ENCODE results near the gene TRIL. TPM values are rescaled to one million over a fixed set of nuclear protein-coding genes. Genes with fewer than 3 reads are reported as not detected.

Gene TRIL
- total and polyA plus RNA-seq, 2 experiments from 2014 or later: 0.95 to 4.5 TPM

GRCh38 chr7:28999895-29000716, 42.0 kb upstream of the TRIL start (continued):
- no peak for TF ChIP-seq REST (IDR thresholded peaks at IDR 0.05; ENCODE audit: unreplicated experiment)
- no peak for TF ChIP-seq ZNF114 (CRISPR knock-in tag; IDR thresholded peaks at IDR 0.05)
- TF ChIP-seq POLR2AphosphoS5 (IDR thresholded peaks at IDR 0.05; ENCODE audit: low read depth): no peak
- TF ChIP-seq CREB1 (CRISPR knock-in tag; IDR thresholded peaks at IDR 0.05; ENCODE audit: low read depth): no peak
- TF ChIP-seq NANOG (IDR thresholded peaks at IDR 0.05; ENCODE audit: borderline replicate concordance): no peak
- no peak for TF ChIP-seq ETS1 (IDR thresholded peaks at IDR 0.05)
- TF ChIP-seq EZH2 (IDR thresholded peaks at IDR 0.05; ENCODE audit: low read depth, unreplicated experiment): no peak
- no peak for TF ChIP-seq JUNB (IDR thresholded peaks at IDR 0.05; ENCODE audit: unreplicated experiment)
- no peak for TF ChIP-seq CTCF (conservative IDR thresholded peaks at IDR 0.05; ENCODE audit: low read depth in 2 of 2)

- no peak for DNase-seq (ENCODE audit: low spot score)
- TF ChIP-seq CREB1 (CRISPR knock-in tag; IDR thresholded peaks at IDR 0.05; ENCODE audit: low read depth) (no peak), ZNF331 (CRISPR knock-in tag; IDR thresholded peaks at IDR 0.05; ENCODE audit: low read depth) (no peak)
- H3K27ac Mint-ChIP-seq: no peak overlapping the region
- H3F3A ChIP-seq (replicated peaks; ENCODE audit: low read depth): no peaks in the 10 kb centered on the region
- H3K36me3 ChIP-seq (ENCODE audit: insufficient read depth): no peaks in the 10 kb centered on the region
- no peaks in the 10 kb centered on the region for H3K79me2 ChIP-seq (replicated peaks; ENCODE audit: insufficient read depth)
- H3K27me3 Mint-ChIP-seq (ENCODE audit: insufficient read depth, low read depth, poor library complexity): peaks cover 1% of the 10 kb centered on the region
- ATAC-seq: no peak
- H4K20me1 ChIP-seq (replicated peaks; ENCODE audit: insufficient read depth): no peaks in the 10 kb centered on the region
- peaks cover 20% of the 10 kb centered on the region for H3K4me1 Mint-ChIP-seq
- no peaks in the 10 kb centered on the region for H3K9me2 ChIP-seq (ENCODE audit: insufficient read depth)
- H3K4me2 ChIP-seq: no peak overlapping the region
- peaks cover 12% of the 10 kb centered on the region for H3K4me1 ChIP-seq (ENCODE audit: insufficient read depth)
- H3K27me3 ChIP-seq (ENCODE audit: insufficient read depth): no peaks in the 10 kb centered on the region
- H3K4me3 Mint-ChIP-seq: no peak overlapping the region
- peaks cover 13% of the 10 kb centered on the region for H3K36me3 Mint-ChIP-seq (ENCODE audit: low read depth)
- H3K9me3 Mint-ChIP-seq: peaks cover 11% of the 10 kb centered on the region
- H2AFZ ChIP-seq: no peak overlapping the region
- no peak overlapping the region for H3K4me3 ChIP-seq
- no peak overlapping the region for H3K27ac ChIP-seq (ENCODE audit: low read depth)
Observed at GRCh38 chr7:28999427-28999826, 41.3 kb upstream of the TRIL start.

Data from GM23338 (cell line).